ENCODE measurements around the gene P2RY4.
"Not testable (repeated sequence)": the region's sequence is repeated elsewhere in the genome, so short reads cannot be mapped to it uniquely, and the experiment has no call there.

P2RY4 gene

DNA sequence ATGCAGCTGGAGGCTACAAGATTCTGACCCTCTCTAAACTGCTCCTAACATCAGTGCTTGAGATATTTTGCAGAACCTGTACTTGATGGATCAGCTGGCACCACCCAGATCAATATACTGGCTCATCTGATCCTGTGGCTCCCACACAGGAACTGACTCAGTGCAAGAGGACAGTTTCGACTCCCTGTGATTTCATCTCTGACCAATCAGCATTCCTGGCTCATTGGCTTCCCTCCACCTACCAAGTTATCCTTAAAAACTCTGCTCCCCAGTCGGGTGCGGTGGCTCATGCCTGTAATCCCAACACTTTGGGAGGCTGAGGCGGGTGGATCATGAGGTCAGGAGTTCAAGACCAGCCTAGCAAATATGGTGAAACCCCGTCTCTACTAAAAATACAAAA lies 16.4 kb downstream of the P2RY4 start:
- not testable (repeated sequence) for DNase-seq (ENCODE audit: low spot score)

GRCh38 chrX:70241501-70241900 lies 18.5 kb downstream of the P2RY4 start:
- DNase-seq (ENCODE audit: low spot score), result no peak

- no peak for DNase-seq (ENCODE audit: low spot score)
Measured at GRCh38 chrX:70240751-70241150, 19.3 kb downstream of the P2RY4 start.

DNA sequence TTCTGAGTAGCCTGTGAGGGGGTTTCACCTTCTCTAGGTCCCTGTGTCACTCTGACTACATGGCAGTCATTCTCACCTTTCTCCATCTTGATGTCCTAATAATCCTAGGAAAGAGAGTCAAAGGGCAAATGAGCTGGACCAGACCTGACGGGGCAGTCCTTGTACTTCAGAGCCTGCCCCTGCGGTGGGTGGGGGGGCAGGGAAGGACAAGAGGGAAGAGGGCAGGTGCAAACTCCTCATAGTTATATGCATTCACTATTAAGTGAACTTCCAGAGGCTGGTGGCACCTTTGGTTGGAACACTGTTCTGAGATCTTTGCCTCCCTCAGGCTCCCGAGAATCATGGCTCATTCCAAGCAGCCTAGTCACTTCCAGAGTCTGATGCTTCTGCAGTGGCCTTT lies 25.6 kb downstream of the P2RY4 start, which contains the start of gene AWAT1:
Gene AWAT1 (plus strand): TSS at position 301 of the 400 bp plus-strand sequence. CDS start 41 bp downstream, at position 342.
- no peak for DNase-seq (ENCODE audit: low spot score)

GRCh38 chrX:70231666-70232065 lies 28.3 kb downstream of the P2RY4 start:
- no peak for DNase-seq (ENCODE audit: low spot score)

DNA sequence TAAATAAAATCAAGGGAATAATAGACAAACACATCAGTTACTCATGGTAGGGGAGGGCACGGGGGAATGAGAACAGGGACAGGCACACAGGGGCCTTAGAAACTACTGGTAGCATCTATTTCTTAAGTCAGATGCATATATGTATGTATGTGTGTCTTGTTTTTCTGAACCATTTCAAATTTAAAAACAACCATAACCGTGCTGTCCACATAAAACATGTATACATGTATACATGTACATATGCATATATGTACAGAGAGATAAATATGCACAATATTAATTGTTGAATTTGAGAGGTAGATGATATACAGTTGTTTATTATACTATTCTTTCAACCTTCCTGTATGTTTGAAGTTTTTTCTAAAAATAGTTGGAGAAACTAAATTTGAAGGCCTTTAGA lies 33.3 kb downstream of the P2RY4 start:
- DNase-seq (ENCODE audit: low spot score), result no peak

GRCh38 chrX:70226048-70226447 lies 34.0 kb downstream of the P2RY4 start:
- DNase-seq (ENCODE audit: low spot score), result no peak

DNA sequence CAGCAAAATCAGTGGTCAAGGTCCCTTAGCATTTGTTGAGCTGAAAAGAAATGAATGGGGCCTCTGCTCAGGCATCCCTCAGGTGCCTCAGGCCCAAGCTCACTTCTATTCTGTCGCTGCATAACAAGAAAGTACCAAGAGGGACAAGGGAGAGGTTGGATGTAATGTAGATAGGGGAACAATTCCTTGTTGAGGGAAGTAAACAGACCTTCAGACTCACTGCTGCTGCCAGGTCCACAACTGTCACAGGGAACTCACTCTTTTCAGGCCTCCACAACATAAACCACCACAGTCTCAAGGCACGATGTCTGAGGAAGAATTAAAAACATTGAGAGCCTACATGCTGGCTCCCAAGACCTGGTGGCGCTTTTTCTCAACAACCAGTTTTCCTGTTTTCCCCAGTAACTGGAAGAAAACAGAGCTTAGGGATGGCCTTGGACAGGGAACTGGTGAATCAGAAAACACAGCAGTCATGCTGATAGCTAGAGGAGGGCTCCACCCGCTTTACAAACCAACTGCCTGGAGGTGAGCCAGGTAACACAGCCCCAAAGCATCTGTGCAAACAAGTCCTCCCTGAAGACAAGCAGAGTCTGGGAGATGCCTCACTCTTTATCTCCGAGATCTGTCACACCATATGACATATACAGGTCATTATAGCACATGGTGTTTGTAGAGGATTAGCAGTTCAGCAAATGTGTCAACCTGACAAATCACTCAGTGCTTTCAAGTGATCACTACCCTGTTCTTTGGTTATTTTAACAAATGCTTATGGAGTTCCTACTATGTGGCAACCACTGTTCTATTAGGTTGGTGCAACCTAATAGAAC lies 39.9 kb downstream of the P2RY4 start:
- DNase-seq (ENCODE audit: low spot score), result peak; percentile 20

GRCh38 chrX:70209570-70209969 lies 50.4 kb downstream of the P2RY4 start:
- not testable (repeated sequence) for DNase-seq (ENCODE audit: low spot score)

DNA sequence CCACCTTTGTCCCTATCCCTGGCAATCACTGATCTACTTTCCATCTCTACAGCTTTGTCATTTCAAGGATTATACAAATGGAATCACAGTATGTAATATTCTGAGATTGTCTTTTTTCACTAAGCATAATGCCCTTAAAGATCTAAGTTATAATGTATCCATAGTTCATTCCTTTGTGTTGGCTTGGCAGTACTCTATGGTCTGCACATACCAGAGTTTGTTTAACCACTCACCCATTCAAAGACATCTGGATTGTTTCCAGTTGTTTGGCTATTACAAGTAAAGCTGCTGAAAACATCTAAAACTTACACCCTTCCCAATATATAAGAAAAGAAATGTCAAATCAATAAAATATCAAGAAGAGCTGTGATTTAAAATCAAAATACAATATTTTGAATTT lies 51.5 kb downstream of the P2RY4 start:
- no peak for DNase-seq (ENCODE audit: low spot score)
